ENCODE results near the gene TBC1D13.
"Not testable (repeated sequence)": the region's sequence is repeated elsewhere in the genome, so short reads cannot be mapped to it uniquely, and the experiment has no call there.

The TBC1D13 gene, protein sequence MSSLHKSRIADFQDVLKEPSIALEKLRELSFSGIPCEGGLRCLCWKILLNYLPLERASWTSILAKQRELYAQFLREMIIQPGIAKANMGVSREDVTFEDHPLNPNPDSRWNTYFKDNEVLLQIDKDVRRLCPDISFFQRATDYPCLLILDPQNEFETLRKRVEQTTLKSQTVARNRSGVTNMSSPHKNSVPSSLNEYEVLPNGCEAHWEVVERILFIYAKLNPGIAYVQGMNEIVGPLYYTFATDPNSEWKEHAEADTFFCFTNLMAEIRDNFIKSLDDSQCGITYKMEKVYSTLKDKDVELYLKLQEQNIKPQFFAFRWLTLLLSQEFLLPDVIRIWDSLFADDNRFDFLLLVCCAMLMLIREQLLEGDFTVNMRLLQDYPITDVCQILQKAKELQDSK
- total RNA-seq = 40.9 reads per million in 2 donors

DNA sequence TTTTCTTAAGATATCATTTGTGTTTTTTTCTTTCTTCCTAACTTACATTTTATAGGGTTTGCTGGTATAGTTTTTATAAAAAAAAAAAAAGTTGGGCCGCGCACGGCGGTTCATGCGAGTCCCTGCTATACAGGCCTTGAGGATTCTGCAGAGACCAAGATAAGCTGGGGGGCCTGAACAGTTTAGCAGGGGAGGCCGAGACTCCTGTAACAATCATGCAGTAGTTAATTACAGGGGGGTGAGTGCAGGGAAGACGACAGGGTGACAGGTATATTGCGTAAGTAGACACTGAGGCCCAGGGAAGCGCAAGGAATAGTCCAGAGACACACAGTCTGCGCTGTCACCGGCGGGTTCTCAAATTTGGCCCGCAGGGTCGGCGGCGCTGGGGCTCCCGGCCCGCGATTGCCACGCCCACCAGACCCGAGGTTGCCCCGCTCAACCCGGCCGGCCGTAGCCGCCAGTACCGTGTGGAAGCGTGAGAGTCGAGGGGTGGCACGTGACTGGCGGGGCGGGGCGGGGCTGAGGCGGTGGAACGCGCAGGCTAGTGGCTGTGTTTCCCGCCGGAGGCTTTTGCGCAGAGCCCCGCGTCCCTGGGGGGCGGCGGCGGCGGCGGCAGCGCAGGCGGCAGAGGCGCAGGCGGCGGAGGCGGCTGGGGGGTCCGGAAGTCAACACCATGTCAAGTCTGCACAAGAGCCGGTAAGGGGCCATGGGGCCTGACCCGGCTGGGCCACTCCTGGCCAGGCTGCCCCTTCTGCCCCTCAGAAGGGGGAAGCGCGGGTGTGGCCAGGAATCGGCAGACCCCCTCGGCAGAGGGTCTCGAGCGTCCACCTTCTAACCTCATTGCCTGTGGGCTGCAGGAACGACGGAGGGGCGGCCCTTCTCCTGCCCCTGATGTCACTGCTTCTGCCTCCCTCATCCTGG lies at the start of gene TBC1D13:
TSS of gene TBC1D13 (plus strand) at position 573 of the 921 bp plus-strand sequence. CDS start at position 674, 101 bp downstream.
- peak; percentile 89 for DNase-seq

DNA sequence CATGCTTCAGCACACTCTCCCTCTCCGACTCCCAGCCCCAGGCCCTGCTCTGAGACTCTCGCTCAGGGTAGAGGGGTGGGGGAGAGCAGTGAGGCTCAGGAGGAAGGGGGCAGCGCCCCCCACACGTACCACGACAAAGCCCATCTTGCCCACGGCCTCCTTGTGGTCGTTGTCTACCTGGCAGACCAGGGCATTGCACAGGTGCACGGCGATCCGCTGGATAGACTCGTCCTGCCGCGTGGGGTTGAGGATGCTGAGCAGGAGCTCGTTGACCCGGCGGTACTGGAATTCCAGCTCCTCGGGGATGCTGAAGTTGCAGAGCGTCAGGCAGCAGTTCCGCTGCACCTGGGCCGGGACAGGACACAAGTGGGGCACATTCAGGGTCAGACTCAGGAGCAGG lies 44.7 kb upstream of the TBC1D13 start:
- no peak for DNase-seq

DNA sequence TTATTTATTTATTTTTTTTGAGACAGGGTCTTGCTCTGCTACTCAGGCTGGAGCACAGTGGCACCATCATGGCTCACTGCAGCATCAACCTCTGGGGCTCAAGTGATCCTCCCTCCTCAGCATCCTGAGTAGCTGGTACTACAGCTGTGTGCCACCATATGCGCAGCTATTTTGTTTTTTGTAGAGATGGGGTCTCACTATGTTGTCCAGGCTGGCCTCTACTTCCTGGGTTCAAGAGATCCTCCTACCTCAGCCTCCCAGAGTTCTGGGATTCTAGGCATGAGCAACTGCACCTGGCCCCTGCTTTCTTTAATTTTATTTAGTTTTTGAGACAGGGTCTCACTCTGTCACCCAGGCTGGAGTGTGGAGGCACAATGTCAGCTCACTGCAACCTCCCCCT lies 43.6 kb upstream of the TBC1D13 start:
- DNase-seq = no peak

DNA sequence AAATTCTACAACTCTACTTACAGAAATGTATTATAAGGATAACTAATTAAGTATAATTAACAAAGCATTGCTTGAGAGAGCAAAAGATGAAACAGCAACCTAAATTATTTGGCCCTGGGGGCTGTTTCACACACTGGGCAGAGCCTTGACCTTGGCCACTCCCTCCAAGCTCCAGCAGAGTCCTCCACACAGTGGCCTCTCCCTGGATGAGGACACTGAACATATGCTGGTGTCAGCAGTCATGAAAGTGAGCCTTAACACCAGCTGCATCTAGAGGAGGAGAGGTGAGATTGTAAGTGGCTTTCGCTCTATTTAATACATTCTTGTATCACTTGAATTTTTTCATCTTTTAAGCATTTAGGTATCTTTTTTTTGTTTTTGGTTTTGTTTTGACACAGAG lies 39.8 kb upstream of the TBC1D13 start:
- DNase-seq = no peak

DNA sequence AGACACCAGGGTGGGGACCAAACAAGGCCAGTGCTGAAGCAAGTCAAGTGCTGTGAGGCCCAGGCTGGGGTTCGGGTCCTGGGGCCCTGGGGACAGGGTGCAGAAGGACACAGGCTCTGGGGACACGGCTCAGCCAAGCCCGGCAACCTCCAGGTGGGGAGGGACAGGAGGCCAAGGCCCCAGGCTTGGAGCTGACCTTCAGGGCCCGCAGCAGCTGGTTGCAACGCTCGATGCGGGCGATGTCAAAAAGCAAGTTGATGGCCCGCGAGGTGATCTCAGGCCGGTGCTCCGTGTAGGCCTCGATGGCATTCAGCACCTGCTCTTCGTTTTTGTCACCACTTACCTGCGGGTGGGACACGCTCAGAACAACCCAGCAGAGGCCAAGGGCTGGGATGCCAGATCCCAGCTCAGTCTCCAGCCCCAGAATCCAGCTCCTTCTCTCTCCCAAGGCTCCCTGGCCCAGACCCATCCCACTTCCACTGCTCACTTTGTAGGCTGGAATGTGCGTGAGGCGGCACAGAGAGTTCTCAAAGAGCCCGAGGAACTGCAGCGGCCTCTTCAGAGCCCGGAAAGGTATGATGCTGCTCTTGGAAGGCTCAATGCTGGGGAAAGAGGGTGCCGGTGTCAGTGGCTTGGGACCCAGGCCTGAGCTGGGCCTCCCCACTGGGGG lies 36.0 kb upstream of the TBC1D13 start:
- no peak for DNase-seq

DNA sequence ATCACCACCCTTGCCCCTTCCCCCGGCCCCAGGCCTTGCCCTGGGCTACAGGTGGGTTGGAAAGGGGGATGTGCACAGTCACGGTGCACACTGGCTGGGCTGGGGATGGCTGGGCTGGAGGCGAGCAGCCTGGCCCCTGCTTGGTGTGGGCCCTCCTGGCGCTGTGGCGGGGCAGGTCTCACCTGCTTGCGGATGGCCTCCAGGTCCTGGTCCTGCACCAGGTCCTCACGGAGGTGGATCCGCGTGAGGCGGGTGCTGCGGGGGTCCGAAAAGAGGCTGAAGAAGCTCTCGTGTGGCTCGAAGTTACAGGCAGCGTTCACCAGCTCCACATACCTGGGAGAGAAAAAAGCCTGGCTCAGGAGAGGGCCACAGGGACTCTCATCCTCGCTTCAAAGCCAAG lies 33.4 kb upstream of the TBC1D13 start:
- DNase-seq = no peak

DNA sequence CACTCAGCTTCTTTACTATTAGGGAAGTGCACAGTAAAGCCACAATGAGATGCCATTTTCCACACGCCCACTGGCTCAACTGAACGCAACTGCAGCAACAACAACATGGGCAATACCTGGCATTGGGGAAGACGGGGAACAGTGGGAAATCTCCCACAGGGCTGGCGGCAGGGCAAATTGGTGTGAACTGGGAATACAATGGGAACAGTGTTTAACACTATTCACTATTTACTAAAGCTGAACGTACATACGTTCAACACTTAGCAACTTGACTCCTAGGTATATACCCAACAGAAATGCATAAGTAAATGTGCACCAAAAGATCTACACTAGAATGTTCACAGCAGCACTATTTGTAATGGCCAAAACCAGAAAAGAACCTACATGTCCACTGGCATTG lies 29.5 kb upstream of the TBC1D13 start:
- no peak for DNase-seq

DNA sequence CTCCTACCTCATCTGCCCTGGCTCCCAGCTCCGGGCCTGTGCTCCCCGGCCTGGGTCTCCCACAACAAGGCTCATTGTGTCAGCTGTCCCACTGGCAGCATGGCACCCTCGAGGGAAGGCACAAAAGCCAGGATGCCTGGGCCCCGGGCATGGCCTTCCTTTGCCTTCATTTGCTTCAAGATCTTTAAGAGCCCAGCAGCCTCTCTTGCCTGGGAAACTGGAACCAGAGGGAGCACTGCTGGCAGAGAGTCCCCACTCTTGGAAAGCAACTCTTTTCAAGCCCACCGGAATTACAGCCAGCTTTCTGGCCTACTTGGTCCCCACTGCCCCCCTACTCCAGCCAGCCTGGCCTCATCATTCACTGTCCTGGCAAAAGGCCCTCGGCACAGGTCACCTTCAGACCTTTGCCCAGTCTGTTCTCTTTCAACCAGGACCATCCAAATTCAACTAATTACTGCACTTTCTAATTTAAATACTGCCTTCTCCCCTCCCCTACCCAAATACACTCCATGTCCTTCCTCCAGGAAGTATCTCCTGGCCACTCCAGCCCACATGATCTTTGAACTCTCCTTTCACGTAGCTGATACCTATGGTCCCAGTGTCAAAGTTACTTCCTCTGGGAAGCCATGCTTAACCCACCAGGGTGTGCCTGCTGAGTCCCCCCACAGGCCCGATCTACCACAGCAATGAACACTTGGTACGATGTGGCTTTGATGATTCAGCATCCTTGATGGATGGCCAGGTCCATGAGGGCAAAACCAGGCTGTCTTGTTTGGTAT lies 24.2 kb upstream of the TBC1D13 start:
- no peak for DNase-seq

DNA sequence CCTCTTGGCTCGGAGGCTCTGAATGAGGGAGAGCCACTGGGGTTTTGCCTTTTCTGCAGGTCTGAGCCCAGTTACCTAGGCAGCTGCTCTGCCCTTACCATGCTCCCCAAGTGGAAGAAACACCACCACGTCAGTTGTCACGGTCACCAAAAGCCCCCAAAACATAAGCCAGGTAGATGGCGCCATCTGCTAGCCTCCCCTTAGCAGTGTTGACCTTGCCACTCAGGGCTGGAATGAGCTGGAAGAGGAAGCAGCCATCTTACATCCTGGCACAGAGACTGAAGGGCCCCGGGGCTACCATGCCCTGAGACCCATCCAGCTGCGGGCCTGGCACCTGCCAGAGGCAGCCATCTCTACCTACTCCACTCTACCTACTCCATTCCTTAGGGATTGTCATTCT lies 22.7 kb upstream of the TBC1D13 start:
- no peak for DNase-seq

DNA sequence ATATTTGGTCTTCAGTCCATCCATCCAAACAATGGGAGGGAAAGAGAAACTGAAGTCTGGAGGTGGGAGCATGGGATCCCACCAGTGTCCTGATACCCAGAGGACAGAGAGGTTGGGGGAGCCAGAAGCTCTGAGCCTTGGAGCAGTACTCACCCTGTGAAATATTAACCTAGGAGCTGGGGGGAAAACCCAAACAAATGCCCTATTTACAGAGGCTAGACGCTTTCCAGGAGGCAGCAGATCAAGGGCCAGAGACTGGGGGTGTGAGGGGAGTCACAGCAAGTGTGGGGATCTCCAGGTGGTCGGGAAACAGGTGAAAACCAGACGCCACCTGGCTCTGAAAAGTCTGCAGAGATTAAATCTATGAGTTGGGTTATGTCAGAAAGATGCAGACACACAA lies 21.6 kb upstream of the TBC1D13 start:
- no peak for DNase-seq

DNA sequence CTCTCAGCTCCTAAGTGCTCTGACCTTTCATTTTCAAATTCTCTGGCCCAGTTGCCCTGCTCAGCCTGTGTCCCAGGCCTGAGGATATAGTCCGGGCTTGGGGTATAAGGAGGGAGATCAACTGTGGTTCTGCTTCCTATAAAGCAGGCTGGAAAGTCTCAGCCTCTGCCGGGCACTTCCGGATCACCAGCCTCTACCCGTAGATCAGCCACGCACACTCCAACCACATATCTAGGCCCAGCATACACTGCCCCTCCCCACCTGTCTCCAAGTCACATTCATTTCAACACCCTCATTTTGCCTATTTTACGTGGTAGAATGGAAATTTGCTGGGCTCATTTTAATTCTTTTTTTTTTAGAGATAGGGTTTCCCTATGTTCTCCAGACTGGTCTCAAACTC lies 18.4 kb upstream of the TBC1D13 start:
- no peak for DNase-seq

DNA sequence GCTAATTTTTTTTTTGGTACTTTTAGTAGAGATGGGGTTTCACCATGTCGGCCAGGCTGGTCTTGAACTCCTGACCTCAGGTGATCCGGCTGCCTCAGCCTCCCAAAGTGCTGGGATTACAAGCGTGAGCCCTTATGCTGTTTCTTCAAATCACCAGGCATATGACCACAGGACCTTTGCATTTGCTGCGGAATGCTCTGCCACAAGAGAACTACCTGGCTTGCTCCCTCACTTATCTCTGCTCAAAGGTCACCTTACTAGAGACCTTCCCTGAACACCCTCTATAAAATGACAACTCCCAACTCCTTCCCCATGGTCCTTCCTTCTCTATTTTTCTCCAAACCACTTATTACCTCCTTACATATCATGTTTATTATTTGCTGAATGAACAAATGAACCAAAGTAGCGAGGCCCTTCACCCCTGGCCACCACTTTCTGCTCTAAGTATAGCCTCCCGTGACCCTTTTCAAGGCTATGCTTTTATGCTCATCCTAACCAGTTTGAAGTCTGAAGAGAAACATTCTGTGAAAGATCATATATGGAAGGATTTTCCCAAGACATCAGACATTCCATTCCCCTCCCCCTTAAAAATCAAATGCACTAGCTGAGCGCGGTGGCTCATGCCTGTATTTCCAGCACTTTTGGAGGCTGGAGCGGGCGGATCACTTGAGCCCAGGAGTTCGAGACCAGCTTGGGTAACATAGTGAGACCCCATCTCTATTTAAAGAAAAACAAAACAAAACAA lies 16.6 kb upstream of the TBC1D13 start:
- DNase-seq = no peak

DNA sequence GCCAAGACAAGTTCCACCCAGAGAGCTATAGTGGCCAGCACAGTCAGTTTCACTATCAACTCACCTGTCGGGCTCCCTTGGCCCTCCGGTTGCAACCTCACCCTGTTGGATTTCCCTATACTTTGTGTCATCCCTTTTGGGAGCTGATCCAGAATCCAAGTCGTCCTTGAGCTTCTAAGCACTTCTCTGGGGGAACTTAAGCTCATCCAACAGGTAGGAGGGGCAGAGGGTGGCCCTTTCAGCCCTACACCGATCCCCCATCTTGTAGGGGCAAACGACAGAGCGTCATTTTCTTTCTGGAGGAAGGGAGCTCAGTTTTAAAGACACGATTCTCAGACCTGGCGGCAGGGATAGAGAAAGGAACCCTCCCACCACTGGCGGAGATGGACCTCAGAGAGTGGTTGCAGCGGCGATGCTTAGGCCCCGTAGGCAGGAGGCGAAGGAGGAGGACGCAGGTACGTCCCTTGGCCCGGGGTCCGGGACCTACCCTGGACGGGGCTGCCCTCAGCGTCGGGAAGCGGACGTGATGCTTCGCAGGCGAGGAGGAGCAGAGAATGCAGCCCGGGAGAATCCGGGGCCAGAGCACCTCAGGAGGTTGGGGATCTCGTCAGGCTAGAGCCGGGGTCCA lies 15.8 kb upstream of the TBC1D13 start:
- no peak for DNase-seq

DNA sequence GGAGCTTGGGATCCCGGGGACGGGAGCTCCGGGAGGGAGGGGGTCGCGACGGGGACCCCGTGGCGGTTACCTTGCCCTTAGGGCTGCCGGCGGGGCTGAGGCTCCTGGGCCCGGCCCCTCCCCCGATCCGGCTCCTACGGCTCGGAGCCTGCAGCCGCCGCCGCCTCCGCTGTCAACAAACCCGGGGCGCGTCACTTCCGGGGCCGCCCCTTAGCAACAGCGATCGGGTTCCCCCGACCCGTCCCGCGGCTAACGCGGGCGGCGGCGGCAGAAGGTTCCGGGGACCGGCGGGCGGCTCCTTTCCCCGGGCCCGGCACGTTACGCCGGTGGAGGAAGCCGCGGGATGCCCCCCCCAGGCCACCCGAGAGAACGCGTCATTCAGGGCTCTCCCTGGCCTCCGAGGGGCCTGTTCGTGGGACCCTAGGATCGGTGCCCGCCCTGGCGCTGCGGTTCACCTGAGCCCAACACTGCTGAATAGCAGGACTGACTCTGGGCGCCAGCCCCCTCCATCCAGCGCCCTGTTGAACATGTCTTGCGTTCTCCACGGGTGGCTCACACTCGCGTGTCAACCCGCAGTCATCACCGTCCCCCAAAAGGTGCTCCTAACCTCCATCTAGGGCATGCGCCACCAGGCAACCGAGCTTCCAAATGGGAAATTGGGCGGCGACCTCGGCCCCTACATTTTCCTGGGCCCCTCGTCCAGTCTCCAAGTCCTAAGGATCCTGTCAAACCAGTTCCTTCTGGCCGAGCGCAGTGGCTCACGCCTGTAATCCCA lies 15.1 kb upstream of the TBC1D13 start, which contains the start of gene ZER1:
TSS of gene ZER1 (minus strand) at position 183 of the 775 bp plus-strand sequence. CDS start 16,362 bp downstream, outside the sequence.
- peak; percentile 92 for DNase-seq

DNA sequence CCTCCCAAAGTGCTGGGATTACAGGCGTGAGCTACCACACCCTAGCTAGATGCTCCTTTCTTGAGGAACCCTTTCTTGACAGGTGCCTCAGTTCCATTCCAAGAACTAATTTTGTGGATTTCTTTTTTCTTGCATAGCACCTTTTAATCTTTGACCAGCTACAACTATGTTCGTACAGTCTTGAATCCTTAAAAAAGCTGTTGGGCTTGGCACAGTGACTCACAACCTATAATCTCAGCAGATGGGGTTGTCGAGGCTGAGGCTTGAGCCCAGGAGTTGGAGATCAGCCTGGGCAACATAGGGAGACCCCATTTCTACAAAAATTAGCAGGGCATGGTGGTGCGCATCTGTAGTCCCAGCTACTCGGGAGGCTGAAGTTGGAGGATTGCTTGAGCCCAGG lies 14.0 kb upstream of the TBC1D13 start:
- DNase-seq = no peak

DNA sequence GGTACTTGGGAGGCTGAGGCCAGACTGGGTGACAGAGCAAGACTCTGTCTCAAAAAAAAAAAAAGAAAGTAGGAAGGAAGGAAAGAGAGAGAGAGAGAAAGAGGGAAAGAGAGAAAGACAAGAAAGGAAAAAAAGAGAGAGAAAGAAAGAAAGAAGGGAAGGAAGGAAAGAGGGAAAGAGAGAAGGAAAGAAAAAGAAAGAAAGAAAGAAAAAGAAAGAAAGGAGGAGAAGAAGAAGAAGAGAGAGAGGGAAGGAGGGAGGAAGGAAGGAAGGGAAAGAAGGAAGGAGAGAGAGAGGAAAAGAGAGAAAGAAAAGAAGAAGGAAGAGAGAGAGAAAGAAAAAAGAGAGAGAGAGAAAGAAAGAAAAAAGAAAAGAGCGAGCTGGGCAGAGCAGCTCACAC lies 12.2 kb upstream of the TBC1D13 start:
- DNase-seq = no peak

DNA sequence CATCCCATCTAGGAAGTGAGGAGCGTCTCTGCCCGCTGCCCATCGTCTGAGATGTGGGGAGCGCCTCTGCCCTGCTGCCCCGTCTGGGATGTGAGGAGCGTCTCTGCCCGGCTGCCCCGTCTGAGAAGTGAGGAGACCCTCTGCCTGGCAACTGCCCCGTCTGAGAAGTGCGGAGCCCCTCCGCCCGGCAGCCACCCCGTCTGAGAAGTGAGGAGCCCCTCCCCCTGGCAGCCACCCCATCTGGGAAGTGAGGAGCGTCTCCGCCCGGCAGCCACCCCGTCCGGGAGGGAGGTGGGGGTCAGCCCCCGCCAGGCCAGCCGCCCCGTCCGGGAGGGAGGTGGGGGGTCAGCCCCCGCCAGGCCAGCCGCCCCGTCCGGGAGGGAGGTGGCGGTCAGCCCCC lies 7.0 kb upstream of the TBC1D13 start:
- DNase-seq = not testable (repeated sequence)

DNA sequence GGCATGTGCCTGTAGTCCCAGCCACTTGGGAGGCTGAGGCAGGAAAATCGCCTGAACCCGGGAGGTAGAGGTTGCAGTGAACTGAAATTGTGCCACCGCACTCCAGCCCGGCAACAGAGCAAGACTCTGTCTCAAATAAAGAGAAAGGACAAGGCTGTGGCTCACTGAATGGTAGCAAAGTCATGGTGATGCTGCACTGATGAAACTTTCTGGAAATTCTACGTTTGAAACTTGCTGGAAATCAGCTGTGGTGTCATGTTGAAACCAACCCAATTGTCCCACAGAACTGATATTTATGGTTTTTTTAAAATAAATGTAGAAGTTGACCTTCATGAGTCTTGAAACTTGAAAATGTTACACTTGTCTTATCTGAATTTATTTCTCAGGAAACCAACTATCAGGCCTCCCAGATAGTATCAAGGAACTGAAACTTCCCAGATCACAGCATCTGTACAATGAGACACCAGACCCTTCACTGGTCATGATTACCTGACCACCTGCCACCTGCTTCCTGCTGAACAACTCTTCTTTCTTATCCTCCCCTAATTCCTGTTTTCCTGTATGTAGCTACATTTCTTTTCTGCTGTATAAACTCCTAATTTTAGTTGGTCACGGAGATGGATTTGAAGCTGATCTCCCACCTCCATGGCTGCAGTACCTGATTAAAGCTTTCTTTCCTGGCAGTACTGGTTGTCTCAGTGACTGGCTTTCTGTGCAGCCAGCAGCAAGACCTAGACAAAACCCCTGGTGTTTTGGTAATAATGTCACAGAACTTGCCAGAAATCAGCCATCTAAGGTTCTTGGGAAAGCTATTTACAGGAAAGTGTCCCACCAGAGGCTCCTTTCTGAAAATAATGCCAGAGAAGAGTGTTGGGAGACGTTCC lies 5.6 kb upstream of the TBC1D13 start:
- no peak for DNase-seq

DNA sequence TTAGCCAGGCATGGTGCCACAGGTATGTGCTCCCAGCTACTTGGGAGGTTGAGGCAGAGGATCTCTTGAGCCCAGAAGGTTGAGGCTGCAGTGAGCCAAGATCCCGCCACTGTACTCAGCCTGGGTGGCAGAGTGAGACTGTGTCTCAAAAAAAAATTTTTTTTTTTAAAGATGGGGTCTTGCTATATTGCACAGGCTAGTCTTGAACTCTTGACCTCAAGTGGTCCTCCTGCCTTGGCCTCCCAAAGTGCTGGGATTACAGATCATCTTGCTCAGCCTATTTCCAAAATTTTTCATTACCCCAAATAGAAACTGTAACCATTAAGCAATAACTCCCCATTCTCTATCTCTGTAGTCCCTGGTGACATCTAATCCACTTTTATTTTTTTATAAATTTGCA lies 4.4 kb upstream of the TBC1D13 start:
- no peak for DNase-seq

Measured in activated gamma-delta T cell (primary cell).